BLaER1 treated with 17β-estradiol and CSF1 and Interleukin-3, amounts not matched to agents 10 nM and 100 nM (cell line): ENCODE measurements around the gene RAB13.
A peak's percentile ranks its signal among the peaks of the same experiment; 100 is the strongest.

Experiments used
- H3K27ac ChIP-seq, 11 experiments: shearing (Covaris generic); formaldehyde crosslinking; 2 replicates each; pipeline ENCODE4 v1.8.1; 2022
- H3K27me3 ChIP-seq, 11 experiments: shearing (Covaris generic); formaldehyde crosslinking; 2 replicates each; pipeline ENCODE4 v1.8.1; 2022
- H3K36me3 ChIP-seq, 11 experiments: shearing (Covaris generic); formaldehyde crosslinking; 2 replicates each; pipeline ENCODE4 v1.8.1; 2022
- H3K4me1 ChIP-seq, 10 experiments: shearing (Covaris generic); formaldehyde crosslinking; 2 replicates each; pipeline ENCODE4 v1.8.1; 2022
- H3K4me2 ChIP-seq, 11 experiments: shearing (Covaris generic); formaldehyde crosslinking; 2 replicates each; pipeline ENCODE4 v1.8.1; 2022
- H3K4me3 ChIP-seq, 10 experiments: shearing (Covaris generic); formaldehyde crosslinking; 2 replicates each; pipeline ENCODE4 v1.8.1; 2022
- H3K9ac ChIP-seq, 11 experiments: shearing (Covaris generic); formaldehyde crosslinking; 2 replicates each; pipeline ENCODE4 v1.8.1; 2022
- H3K9me3 ChIP-seq, 11 experiments: shearing (Covaris generic); formaldehyde crosslinking; replicated peaks in 1 of 11; 2 replicates each; pipeline ENCODE4 v1.8.1; 2022
- H4K20me1 ChIP-seq, 11 experiments: shearing (Covaris generic); formaldehyde crosslinking; 2 replicates each; pipeline ENCODE4 v1.8.1; 2022
- Cebpa-rat ChIP-seq, 11 experiments: shearing (Covaris generic); IDR thresholded peaks; 2 replicates each; pipeline ENCODE4 v1.8.1; 2022

RAB13 gene

DNA sequence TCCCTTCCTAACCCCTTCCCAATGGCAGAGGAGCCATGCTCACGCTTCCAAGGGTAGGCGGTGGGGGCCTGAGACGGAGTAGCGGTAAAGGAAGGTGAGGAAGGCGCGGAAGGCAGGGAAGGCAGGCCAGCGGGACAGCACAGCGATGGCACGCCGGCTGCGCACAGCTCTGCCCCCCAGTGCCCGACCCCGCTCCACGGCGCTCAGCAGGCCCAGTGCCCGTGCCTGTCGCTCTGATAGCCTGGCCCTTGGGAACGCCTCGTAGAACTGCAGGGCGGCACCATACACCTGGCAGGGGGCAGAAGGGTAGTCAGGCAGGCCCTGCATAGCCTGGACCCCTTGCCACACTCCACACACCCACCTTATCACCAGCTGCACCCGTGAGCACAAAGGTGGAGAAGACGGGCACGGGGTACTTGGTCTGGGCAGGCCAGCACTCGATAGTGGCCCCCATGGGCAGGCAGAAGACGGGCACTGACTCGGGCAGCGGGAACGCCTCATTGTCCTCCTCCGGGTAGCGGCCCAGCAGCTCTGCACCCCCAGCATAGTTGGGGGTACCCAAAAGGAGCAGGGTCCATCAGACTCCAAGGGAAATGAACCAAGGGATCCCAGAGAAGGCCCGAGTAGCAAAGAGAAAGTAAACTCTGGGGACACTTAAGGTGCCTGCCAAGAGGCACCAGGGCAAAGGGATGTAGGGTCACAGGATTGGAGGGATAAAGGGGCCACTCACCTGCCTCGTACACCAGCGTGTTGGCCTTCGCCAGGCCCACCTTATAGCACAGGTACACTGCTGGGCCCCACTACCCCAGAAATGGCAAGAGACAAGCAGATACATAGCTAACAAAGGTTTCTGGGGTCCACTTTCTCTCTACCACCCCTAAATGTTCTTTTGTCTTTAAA, 44.1 kb downstream of the RAB13 start:
- Histone ChIP-seq H3K27ac (peak overlapping the region in 10 of 11 experiments; percentile 1 to 100 (median 78); a peak in 10 of 22 replicates), H3K4me3 (peak overlapping the region in 3 of 10 experiments; percentile 70 to 85 (median 80); a peak in 4 of 20 replicates), H3K9me3 (no peaks in the 10 kb centered on the region), H3K4me2 (peak overlapping the region in 8 of 11 experiments; percentile 96 to 99 (median 98); a peak in 13 of 22 replicates), H3K27me3 (no peaks in the 10 kb centered on the region), H3K36me3 (peaks cover 65 to 74% (median 72%) of the 10 kb centered on the region in 11 experiments), H4K20me1 (peaks cover 0 to 68% (median 33%) of the 10 kb centered on the region in 11 experiments; a peak in 15 of 22 replicates), H3K9ac (peak overlapping the region; percentile 4 to 100 (median 99); a peak in 13 of 22 replicates), H3K4me1 (peaks cover 31 to 63% (median 43%) of the 10 kb centered on the region in 10 experiments)
- TF ChIP-seq Cebpa-rat (IDR thresholded peaks at IDR 0.05) = no peak

- Histone ChIP-seq H3K4me2 (peak overlapping the region in 5 of 11 experiments; percentile 4 to 98 (median 15); a peak in 6 of 22 replicates), H3K4me1 (peaks cover 26 to 67% (median 40%) of the 10 kb centered on the region in 10 experiments), H4K20me1 (peaks cover 0 to 82% (median 30%) of the 10 kb centered on the region in 11 experiments; a peak in 15 of 22 replicates), H3K27me3 (no peaks in the 10 kb centered on the region), H3K27ac (peak overlapping the region in 1 of 11 experiments; percentile 6; a peak in 2 of 22 replicates), H3K9me3 (no peaks in the 10 kb centered on the region), H3K9ac (peak overlapping the region in 5 of 11 experiments; percentile 9 to 100 (median 100); a peak in 6 of 22 replicates), H3K36me3 (peaks cover 78 to 86% (median 84%) of the 10 kb centered on the region in 11 experiments), H3K4me3 (no peak overlapping the region)
- no peak for TF ChIP-seq Cebpa-rat (IDR thresholded peaks at IDR 0.05)
Measured at GRCh38 chr1:153940756-153941155, 45.4 kb downstream of the RAB13 start.

GRCh38 chr1:153939476-153939875, 46.7 kb downstream of the RAB13 start:
- Histone ChIP-seq H3K27me3 (no peaks in the 10 kb centered on the region), H3K4me1 (peaks cover 15 to 70% (median 35%) of the 10 kb centered on the region in 10 experiments), H3K4me2 (peak overlapping the region in 2 of 11 experiments; percentile 3 to 97; a peak in 2 of 22 replicates), H3K27ac (0 out of 22 replicates have a peak overlapping the region, but pooled peaks of 1 of the 11 experiments have one; percentile 7), H3K9me3 (no peaks in the 10 kb centered on the region), H4K20me1 (peaks cover 0 to 94% (median 35%) of the 10 kb centered on the region in 11 experiments; a peak in 15 of 22 replicates), H3K36me3 (peaks cover 91 to 99% (median 97%) of the 10 kb centered on the region in 11 experiments), H3K9ac (peak overlapping the region in 2 of 11 experiments; percentile 36 to 100; a peak in 2 of 22 replicates), H3K4me3 (no peak overlapping the region)
- no peak for TF ChIP-seq Cebpa-rat (IDR thresholded peaks at IDR 0.05)

DNA sequence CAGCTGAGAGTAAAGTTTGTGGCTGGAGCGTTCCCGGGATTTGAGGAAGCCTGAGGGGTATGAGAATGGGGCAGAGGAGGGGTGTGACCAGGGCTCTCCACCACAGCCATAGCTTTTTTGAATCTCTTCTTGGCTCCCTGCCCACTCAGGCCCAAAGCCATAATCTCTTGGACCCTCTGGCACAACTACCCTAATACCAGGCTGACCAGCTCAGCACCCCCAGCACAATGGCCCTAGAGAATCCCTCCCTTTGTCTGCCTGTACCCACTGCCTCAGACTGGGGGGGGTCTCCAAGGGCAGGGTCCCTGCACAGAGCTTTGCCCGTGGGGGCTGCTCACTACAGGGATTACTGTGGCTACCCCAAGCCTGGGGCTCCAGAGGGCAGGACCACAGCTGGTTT, 47.1 kb downstream of the RAB13 start:
- Histone ChIP-seq H3K27me3 (no peaks in the 10 kb centered on the region), H4K20me1 (peaks cover 0 to 99% (median 36%) of the 10 kb centered on the region in 11 experiments; a peak in 15 of 22 replicates), H3K9ac (peak overlapping the region in 1 of 11 experiments; percentile 36; a peak in 1 of 22 replicates), H3K36me3 (peaks cover 95 to 100% (median 99%) of the 10 kb centered on the region in 11 experiments), H3K9me3 (no peaks in the 10 kb centered on the region), H3K4me3 (no peak overlapping the region), H3K27ac (0 out of 22 replicates have a peak overlapping the region, but pooled peaks of 1 of the 11 experiments have one; percentile 7), H3K4me2 (0 out of 22 replicates have a peak overlapping the region, but pooled peaks of 2 of the 11 experiments have one; percentile 3 to 97), H3K4me1 (peaks cover 10 to 66% (median 31%) of the 10 kb centered on the region in 10 experiments)
- TF ChIP-seq Cebpa-rat (IDR thresholded peaks at IDR 0.05) = no peak

- Histone ChIP-seq H3K27me3 (no peaks in the 10 kb centered on the region), H3K9me3 (no peaks in the 10 kb centered on the region), H3K4me3 (no peak overlapping the region), H3K4me2 (no peak overlapping the region), H3K4me1 (peaks cover 6 to 60% (median 14%) of the 10 kb centered on the region in 10 experiments; a peak in 18 of 20 replicates), H4K20me1 (peaks cover 0 to 100% (median 36%) of the 10 kb centered on the region in 11 experiments; a peak in 15 of 22 replicates), H3K36me3 (peaks cover 99 to 100% (median 100%) of the 10 kb centered on the region in 11 experiments), H3K9ac (no peak overlapping the region), H3K27ac (no peak overlapping the region)
- TF ChIP-seq Cebpa-rat (IDR thresholded peaks at IDR 0.05) = no peak
Measured at GRCh38 chr1:153937331-153937730, 48.8 kb downstream of the RAB13 start.

- H3K36me3 ChIP-seq = peaks cover 95 to 100% (median 99%) of the 10 kb centered on the region in 11 experiments
- H4K20me1 ChIP-seq = peaks cover 0 to 99% (median 29%) of the 10 kb centered on the region in 11 experiments; a peak in 15 of 22 replicates
- peak overlapping the region in 3 of 11 experiments; percentile 5 to 37 (median 24); a peak in 3 of 22 replicates for H3K9ac ChIP-seq
- no peaks in the 10 kb centered on the region for H3K27me3 ChIP-seq
- no peak overlapping the region for H3K27ac ChIP-seq
- H3K4me1 ChIP-seq = peaks cover 0 to 49% (median 5%) of the 10 kb centered on the region in 10 experiments; a peak in 12 of 20 replicates
- H3K4me3 ChIP-seq = no peak overlapping the region
- no peak for TF ChIP-seq Cebpa-rat (IDR thresholded peaks at IDR 0.05)
- no peak overlapping the region for H3K4me2 ChIP-seq
- H3K9me3 ChIP-seq = no peaks in the 10 kb centered on the region
Measured at GRCh38 chr1:153936011-153936802, 49.9 kb downstream of the RAB13 start.

DNA sequence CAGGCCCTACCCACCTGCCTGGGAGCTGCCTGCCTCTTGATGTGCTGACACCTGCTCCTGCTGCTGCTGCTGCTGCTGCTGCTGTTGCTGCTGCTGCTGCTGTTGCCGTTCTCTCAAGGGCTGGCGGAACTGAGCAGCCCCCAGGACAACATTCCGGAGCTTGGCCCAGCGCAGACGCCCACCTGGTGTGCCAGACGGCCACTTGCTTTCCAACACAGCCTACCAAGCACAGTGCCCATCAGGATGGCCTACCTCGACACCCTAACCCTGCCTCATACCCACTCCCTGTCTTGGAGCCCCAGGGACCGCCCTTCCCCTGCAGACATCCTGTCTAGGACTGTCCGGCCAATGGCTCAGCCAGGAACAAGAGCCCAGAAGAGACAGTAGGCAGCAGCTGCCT, 51.4 kb downstream of the RAB13 start:
- Histone ChIP-seq H3K27ac (no peak overlapping the region), H3K36me3 (peaks cover 94 to 100% (median 99%) of the 10 kb centered on the region in 11 experiments), H3K9ac (0 out of 22 replicates have a peak overlapping the region, but pooled peaks of 1 of the 11 experiments have one; percentile 7), H3K4me1 (peaks cover 3 to 40% (median 12%) of the 10 kb centered on the region in 10 experiments; a peak in 19 of 20 replicates), H3K27me3 (no peaks in the 10 kb centered on the region), H3K4me3 (no peak overlapping the region), H3K4me2 (no peak overlapping the region), H3K9me3 (no peaks in the 10 kb centered on the region), H4K20me1 (peaks cover 0 to 99% (median 17%) of the 10 kb centered on the region in 11 experiments; a peak in 13 of 22 replicates)
- TF ChIP-seq Cebpa-rat (IDR thresholded peaks at IDR 0.05) = no peak

- peaks cover 91 to 100% (median 99%) of the 10 kb centered on the region in 11 experiments for H3K36me3 ChIP-seq
- H4K20me1 ChIP-seq = peaks cover 0 to 99% (median 10%) of the 10 kb centered on the region in 11 experiments; a peak in 13 of 22 replicates
- H3K9ac ChIP-seq = peak overlapping the region in 2 of 11 experiments; percentile 2 to 10; a peak in 2 of 22 replicates
- H3K4me2 ChIP-seq = no peak overlapping the region
- no peak overlapping the region; a peak in 1 of 22 replicates for H3K27ac ChIP-seq
- H3K4me1 ChIP-seq = peaks cover 11 to 41% (median 19%) of the 10 kb centered on the region in 10 experiments
- no peaks in the 10 kb centered on the region for H3K27me3 ChIP-seq
- H3K9me3 ChIP-seq = no peaks in the 10 kb centered on the region
- TF ChIP-seq Cebpa-rat (IDR thresholded peaks at IDR 0.05) = no peak
- no peak overlapping the region for H3K4me3 ChIP-seq
Measured at GRCh38 chr1:153933955-153934354, 52.2 kb downstream of the RAB13 start.
